Colonic mucosa (tissue), 4 donors: ENCODE data around the gene CP. TPM values are rescaled to one million over a fixed set of nuclear protein-coding genes. Genes with fewer than 3 reads are reported as not detected.

Experiments used
- DNase-seq: peaks from one replicate; pipeline ENCODE4 v3.0.0-alpha.2; 2020
- H3K27ac ChIP-seq: fragments of 200-600 bp; one replicate; pipeline ENCODE4 v1.8.0; 2021
- H3K27me3 ChIP-seq: fragments of 200-600 bp; one replicate; pipeline ENCODE4 v1.8.0; 2021
- H3K36me3 ChIP-seq: fragments of 200-600 bp; one replicate; pipeline ENCODE4 v1.8.0; 2021
- H3K4me1 ChIP-seq: fragments of 200-600 bp; one replicate; pipeline ENCODE4 v1.8.0; 2021; ENCODE audit warnings: mild to moderate bottlenecking
- H3K4me3 ChIP-seq: fragments of 200-600 bp; one replicate; pipeline ENCODE4 v1.8.0; 2021
- H3K9ac ChIP-seq, 2 donors: one replicate each; pipeline ENCODE4 v1.7.0; 2013; ENCODE audit warnings: control low read depth in 2 of 2, low read depth in 2 of 2, low read length in 2 of 2
- H3K9me3 ChIP-seq: fragments of 200-600 bp; one replicate; pipeline ENCODE4 v1.8.0; 2021
- intact Hi-C: fragments of 100-400 bp; cut with DNase I; formaldehyde crosslinking; loops from one replicate; pipeline ENCODE4 v1.14.1; 2022
- total RNA-seq, 2 donors: library from RNA; stranded (reverse); fragmentation: NEBNext Ultra II Directional in 1 of 2; extraction: Animal tissue kit (Norgen Biotek cat#: 25700) in 1 of 2; gene quantifications; one replicate each; pipeline ENCODE4 v1.2.1, GENCODE V29; 2021
- TF ChIP-seq, protein P1 (sequence below): fragments of 200-600 bp; IDR thresholded peaks from one replicate; pipeline ENCODE4 v1.8.0; 2022; ENCODE audit warnings: antibody characterized with exemption, mild to moderate bottlenecking
- donor health status: healthy.
- donor health status: DM: no; HTN: no; CAD: no.
- donor health status: DM: no; HTN: no; CAD: no.

CP gene
- total RNA-seq, 2 donors from 2014 or later = 5.6 to 7.1 TPM

- Histone ChIP-seq H3K27me3 (no peaks in the 10 kb centered on the region), H3K4me1 (no peaks in the 10 kb centered on the region), H3K9ac (no peak overlapping the region), H3K27ac (no peak overlapping the region), H3K9me3 (no peaks in the 10 kb centered on the region), H3K36me3 (no peaks in the 10 kb centered on the region), H3K4me3 (no peak overlapping the region)
- no peak for DNase-seq
- TF ChIP-seq, protein P1, sequence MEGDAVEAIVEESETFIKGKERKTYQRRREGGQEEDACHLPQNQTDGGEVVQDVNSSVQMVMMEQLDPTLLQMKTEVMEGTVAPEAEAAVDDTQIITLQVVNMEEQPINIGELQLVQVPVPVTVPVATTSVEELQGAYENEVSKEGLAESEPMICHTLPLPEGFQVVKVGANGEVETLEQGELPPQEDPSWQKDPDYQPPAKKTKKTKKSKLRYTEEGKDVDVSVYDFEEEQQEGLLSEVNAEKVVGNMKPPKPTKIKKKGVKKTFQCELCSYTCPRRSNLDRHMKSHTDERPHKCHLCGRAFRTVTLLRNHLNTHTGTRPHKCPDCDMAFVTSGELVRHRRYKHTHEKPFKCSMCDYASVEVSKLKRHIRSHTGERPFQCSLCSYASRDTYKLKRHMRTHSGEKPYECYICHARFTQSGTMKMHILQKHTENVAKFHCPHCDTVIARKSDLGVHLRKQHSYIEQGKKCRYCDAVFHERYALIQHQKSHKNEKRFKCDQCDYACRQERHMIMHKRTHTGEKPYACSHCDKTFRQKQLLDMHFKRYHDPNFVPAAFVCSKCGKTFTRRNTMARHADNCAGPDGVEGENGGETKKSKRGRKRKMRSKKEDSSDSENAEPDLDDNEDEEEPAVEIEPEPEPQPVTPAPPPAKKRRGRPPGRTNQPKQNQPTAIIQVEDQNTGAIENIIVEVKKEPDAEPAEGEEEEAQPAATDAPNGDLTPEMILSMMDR = no peak
- intact Hi-C loops = no loop called here
Observed at GRCh38 chr3:149235599-149236424, 14.2 kb upstream of the CP start.

DNA sequence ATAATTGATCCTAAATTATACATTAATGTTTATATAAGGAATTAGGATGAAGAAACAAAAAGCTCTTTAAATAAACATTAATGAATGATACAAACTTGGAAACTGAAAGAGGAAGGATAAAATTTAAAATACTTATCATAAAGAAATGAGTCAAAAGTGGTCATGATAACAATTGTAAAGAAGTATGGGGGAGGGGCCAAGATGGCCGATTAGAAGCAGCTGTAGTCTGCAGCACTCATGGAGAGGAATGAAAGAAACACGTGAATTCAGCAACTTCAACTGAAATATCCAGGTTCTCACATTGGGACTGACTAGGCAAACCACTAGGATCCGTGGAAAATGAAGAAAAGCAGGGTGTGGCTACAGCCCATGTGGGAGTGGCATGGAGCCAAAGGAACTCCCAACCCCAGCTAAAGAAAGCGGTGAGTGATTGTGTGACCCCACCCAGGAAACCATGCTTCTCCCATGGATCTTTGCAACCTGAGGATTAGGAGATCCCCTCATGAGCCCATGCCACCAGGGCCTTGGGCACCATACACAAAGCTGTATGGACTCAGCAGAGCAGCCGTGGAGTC is 13.1 kb upstream of the CP start:
- Histone ChIP-seq H3K36me3 (no peaks in the 10 kb centered on the region), H3K9me3 (no peaks in the 10 kb centered on the region), H3K27me3 (no peaks in the 10 kb centered on the region), H3K4me3 (no peak overlapping the region), H3K27ac (no peak overlapping the region), H3K4me1 (no peaks in the 10 kb centered on the region), H3K9ac (no peak overlapping the region)
- TF ChIP-seq, protein P1 = no peak
- intact Hi-C loops = no loop called here
- DNase-seq = no peak

DNA sequence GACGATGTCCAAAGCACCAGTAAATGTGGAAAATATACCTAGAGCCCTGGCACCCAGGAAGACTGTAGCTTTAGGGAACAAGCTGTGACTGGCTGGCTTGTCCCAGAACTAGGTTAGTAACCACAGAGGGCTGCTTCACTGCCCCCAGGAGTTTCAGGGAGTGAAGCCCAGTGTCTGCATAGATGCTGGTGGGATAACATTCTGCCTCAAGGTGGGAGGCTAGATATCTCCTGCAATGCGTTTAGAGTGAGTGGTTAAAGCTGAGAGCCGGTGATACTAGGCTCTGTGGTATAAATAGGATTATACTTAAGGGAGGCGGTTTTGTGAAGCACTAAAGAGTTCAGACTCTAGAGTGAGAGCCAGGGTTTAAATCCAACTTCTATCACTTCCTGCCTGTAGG is 11.7 kb upstream of the CP start:
- intact Hi-C loops = no loop called here
- no peaks in the 10 kb centered on the region for H3K4me1 ChIP-seq

GRCh38 chr3:149231871-149232270 is 10.2 kb upstream of the CP start:
- no peaks in the 10 kb centered on the region for H3K27me3 ChIP-seq
- no peaks in the 10 kb centered on the region for H3K4me1 ChIP-seq
- TF ChIP-seq, protein P1 = no peak
- no peaks in the 10 kb centered on the region for H3K9me3 ChIP-seq
- no peak overlapping the region for H3K4me3 ChIP-seq
- intact Hi-C loops = no loop called here
- H3K27ac ChIP-seq = no peak overlapping the region
- no peak overlapping the region for H3K9ac ChIP-seq
- no peaks in the 10 kb centered on the region for H3K36me3 ChIP-seq
- DNase-seq = no peak

More for the DNA sequence above, 11.7 kb upstream of the CP start:
- no peak for DNase-seq
- no peaks in the 10 kb centered on the region for H3K9me3 ChIP-seq
- no peak overlapping the region for H3K27ac ChIP-seq
- no peak overlapping the region for H3K4me3 ChIP-seq
- H3K27me3 ChIP-seq = no peaks in the 10 kb centered on the region
- no peak overlapping the region for H3K9ac ChIP-seq
- H3K36me3 ChIP-seq = no peaks in the 10 kb centered on the region
- TF ChIP-seq, protein P1 = no peak

GRCh38 chr3:149227591-149228268 is 6.1 kb upstream of the CP start:
- TF ChIP-seq, protein P1 = no peak
- H3K36me3 ChIP-seq = no peaks in the 10 kb centered on the region
- H3K27me3 ChIP-seq = no peaks in the 10 kb centered on the region
- H3K9me3 ChIP-seq = no peaks in the 10 kb centered on the region
- intact Hi-C loops = no loop called here
- H3K9ac ChIP-seq = no peak overlapping the region
- H3K27ac ChIP-seq = no peak overlapping the region
- no peaks in the 10 kb centered on the region for H3K4me1 ChIP-seq
- DNase-seq = no peak
- no peak overlapping the region for H3K4me3 ChIP-seq
